Osteoblast (primary cell): ENCODE measurements around the gene RACGAP1. TPM values are rescaled to one million over a fixed set of nuclear protein-coding genes. Genes with fewer than 3 reads are reported as not detected.

Experiments used
- DNase-seq: peaks from one replicate; pipeline ENCODE4 v3.0.0; 2011; ENCODE audit warnings: low spot score, mixed read lengths; ENCODE audit not compliant: insufficient read length; ENCODE audit errors: missing footprints
- H2AFZ ChIP-seq: 2 replicates; pipeline ENCODE4 v1.6.0; 2011; ENCODE audit warnings: mild to moderate bottlenecking, low read length
- H3K27ac ChIP-seq: 2 replicates; pipeline ENCODE4 v1.5.1; 2011; ENCODE audit warnings: mild to moderate bottlenecking, low read depth, low read length, moderate library complexity
- H3K27me3 ChIP-seq: 2 replicates; pipeline ENCODE4 v1.6.0; 2012; ENCODE audit warnings: mild to moderate bottlenecking, control low read depth, inconsistent platforms, low read length, moderate library complexity; ENCODE audit not compliant: insufficient read depth
- H3K36me3 ChIP-seq: 2 replicates; pipeline ENCODE4 v1.5.1; 2011; ENCODE audit warnings: mild to moderate bottlenecking, low read length, control low read depth, moderate library complexity; ENCODE audit not compliant: insufficient read depth
- H3K4me1 ChIP-seq: 2 replicates; pipeline ENCODE4 v1.5.1; 2011; ENCODE audit warnings: mild to moderate bottlenecking, low read length, control low read depth, moderate library complexity; ENCODE audit not compliant: insufficient read depth
- H3K4me2 ChIP-seq: 2 replicates; pipeline ENCODE4 v1.6.0; 2011; ENCODE audit warnings: mild to moderate bottlenecking, low read length; ENCODE audit not compliant: insufficient read depth
- H3K4me3 ChIP-seq: fragments of 200-600 bp; sonication (generic); 3 replicates; pipeline ENCODE4 v1.5.1; 2012; ENCODE audit warnings: mild to moderate bottlenecking, low read length, inconsistent platforms; ENCODE audit not compliant: insufficient read depth
- H3K79me2 ChIP-seq: 2 replicates; pipeline ENCODE4 v1.6.0; 2012; ENCODE audit warnings: mild to moderate bottlenecking, low read length, control low read depth, inconsistent platforms; ENCODE audit not compliant: insufficient read depth
- H3K9me3 ChIP-seq: 2 replicates; pipeline ENCODE4 v1.5.1; 2011; ENCODE audit warnings: low read depth, low read length, control low read depth
- H4K20me1 ChIP-seq: 2 replicates; pipeline ENCODE4 v1.6.0; 2012; ENCODE audit warnings: mild to moderate bottlenecking, low read length, control low read depth; ENCODE audit not compliant: insufficient read depth
- total RNA-seq: library from RNA; depleted of rRNA; stranded (reverse); fragments of >200 nt; gene quantifications from 2 replicates; pipeline ENCODE4 v1.2.3, GENCODE V29; 2012
- TF ChIP-seq, protein P1 (sequence below): IDR thresholded peaks from 2 replicates; pipeline ENCODE4 v1.5.1; 2011; ENCODE audit warnings: mild to moderate bottlenecking, low read depth, low read length, moderate library complexity; ENCODE audit errors: extremely low read depth

Gene RACGAP1
- total RNA-seq, 1 donor: 12.7 TPM

DNA sequence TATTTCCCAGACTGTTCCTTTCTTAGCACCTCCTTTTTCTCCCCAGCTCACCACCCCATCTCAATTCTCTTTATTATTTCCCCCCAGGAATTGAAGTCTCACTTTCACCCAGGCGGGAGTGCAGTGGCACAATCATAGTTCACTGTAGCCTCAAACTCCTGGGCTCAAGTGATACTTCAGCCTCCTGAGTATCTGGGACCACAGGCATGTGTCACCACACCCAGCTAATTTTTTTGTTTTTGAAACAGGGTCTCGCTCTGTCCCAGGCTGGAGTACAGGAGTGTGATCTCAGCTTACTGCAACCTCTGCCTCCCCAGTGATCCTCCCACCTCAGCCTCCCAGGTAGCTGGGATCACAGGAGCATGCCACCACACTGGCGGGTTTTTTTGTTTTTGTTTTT lies 11.0 kb downstream of the RACGAP1 start:
- Histone ChIP-seq H3K4me3 (no peak overlapping the region), H3K36me3 (peaks cover 7% of the 10 kb centered on the region), H3K4me1 (peaks cover 30% of the 10 kb centered on the region), H3K27me3 (no peaks in the 10 kb centered on the region), H3K4me2 (no peak overlapping the region), H3K27ac (peak overlapping the region; percentile 59), H3K79me2 (peaks cover 84% of the 10 kb centered on the region), H3K9me3 (no peaks in the 10 kb centered on the region), H2AFZ (no peak overlapping the region), H4K20me1 (no peaks in the 10 kb centered on the region)
- no peak for DNase-seq
- TF ChIP-seq, protein P1, sequence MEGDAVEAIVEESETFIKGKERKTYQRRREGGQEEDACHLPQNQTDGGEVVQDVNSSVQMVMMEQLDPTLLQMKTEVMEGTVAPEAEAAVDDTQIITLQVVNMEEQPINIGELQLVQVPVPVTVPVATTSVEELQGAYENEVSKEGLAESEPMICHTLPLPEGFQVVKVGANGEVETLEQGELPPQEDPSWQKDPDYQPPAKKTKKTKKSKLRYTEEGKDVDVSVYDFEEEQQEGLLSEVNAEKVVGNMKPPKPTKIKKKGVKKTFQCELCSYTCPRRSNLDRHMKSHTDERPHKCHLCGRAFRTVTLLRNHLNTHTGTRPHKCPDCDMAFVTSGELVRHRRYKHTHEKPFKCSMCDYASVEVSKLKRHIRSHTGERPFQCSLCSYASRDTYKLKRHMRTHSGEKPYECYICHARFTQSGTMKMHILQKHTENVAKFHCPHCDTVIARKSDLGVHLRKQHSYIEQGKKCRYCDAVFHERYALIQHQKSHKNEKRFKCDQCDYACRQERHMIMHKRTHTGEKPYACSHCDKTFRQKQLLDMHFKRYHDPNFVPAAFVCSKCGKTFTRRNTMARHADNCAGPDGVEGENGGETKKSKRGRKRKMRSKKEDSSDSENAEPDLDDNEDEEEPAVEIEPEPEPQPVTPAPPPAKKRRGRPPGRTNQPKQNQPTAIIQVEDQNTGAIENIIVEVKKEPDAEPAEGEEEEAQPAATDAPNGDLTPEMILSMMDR: no peak

DNA sequence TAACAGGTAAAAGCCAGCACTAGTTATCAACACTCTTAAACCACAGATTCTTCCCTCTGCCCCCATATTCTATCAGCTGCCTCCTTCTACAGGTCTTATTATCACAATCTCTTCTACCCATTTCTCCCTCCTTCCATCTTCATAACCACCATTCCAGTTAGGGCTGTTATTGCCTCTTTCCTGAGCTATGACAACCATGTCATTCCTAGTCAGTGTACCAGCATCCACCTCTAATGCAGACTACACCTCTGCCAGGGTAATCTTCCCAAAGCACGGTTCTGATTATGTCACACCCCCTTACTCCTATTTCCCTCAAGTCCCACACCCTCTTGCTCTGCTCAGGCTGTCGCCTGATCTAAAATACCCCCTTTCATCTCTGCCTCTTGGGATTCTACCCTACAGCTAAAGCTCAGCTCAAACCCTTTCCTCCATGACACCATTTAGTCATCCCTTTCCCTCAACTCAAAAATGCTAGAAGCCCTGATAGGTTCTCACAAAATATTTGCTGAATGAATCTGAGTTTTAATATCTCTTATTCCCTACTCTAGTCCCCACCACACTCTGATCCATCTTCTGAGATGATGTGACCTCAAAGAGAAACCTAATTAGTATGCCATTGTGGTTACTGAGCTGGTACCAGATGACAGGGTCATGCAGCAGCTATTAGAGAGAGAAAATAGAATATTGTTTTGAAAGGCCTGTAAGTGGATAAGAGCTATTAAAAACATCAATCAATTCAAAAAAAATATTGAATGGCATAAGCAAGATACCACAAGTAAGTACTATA lies 11.7 kb downstream of the RACGAP1 start:
- Histone ChIP-seq H3K79me2 (peaks cover 82% of the 10 kb centered on the region), H3K27ac (peak overlapping the region; percentile 59), H3K4me1 (peaks cover 25% of the 10 kb centered on the region), H3K4me2 (no peak overlapping the region), H3K36me3 (peaks cover 7% of the 10 kb centered on the region), H3K4me3 (no peak overlapping the region), H3K27me3 (no peaks in the 10 kb centered on the region), H3K9me3 (no peaks in the 10 kb centered on the region), H2AFZ (peak overlapping the region; percentile 67), H4K20me1 (no peaks in the 10 kb centered on the region)
- TF ChIP-seq, protein P1: no peak
- DNase-seq: peak; percentile 66

DNA sequence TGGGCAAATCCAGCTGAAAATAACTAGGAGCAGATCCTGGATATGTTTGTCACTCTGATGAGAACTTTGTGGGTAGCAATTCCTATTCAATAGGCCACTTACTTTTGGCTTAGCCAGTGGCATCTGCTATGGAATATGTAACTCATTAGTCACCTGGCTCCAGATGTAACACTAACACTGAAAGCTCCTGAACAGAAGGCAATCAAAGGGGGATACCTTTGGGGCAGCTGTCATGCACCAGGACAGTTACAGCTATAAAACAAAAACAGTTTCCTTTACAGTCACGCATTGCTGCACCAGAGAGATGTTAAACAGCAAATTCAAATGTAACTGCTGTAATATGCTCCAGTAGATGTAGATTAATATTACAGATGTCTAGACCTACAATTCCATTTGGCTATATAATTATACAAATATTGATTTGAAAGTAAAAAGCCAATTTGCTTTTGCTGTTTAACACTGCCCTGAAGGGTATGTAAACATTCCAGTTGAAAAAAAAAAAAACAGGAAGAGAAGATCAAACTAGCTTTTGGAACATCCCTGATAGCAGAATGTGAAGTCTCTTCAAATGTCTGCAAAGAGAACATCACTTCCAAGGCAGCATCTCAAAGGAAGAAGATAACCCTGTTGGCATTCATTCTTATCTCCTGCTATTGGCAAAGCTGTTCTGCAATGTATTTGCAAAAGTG lies 18.4 kb downstream of the RACGAP1 start:
- H3K79me2 ChIP-seq: peaks cover 72% of the 10 kb centered on the region

More for the DNA sequence above, 18.4 kb downstream of the RACGAP1 start:
- peaks cover 12% of the 10 kb centered on the region for H3K36me3 ChIP-seq
- no peak overlapping the region for H3K4me3 ChIP-seq
- DNase-seq: no peak
- no peaks in the 10 kb centered on the region for H4K20me1 ChIP-seq
- TF ChIP-seq, protein P1: no peak
- no peaks in the 10 kb centered on the region for H3K9me3 ChIP-seq
- peaks cover 10% of the 10 kb centered on the region for H3K4me1 ChIP-seq
- H3K27ac ChIP-seq: no peak overlapping the region
- peak overlapping the region; percentile 13 for H2AFZ ChIP-seq
- peak overlapping the region; percentile 18 for H3K4me2 ChIP-seq
- no peaks in the 10 kb centered on the region for H3K27me3 ChIP-seq
